Measurements from ENCODE around the gene PAK5.

PAK5 gene

GRCh38 chr20:9514461-9515213, 324.2 kb downstream of the PAK5 start, which contains the start of gene LAMP5:
LAMP5 (plus strand) TSS chr20:9514590; CDS start chr20:9514853, 263 bp downstream.
- no peaks in the 10 kb centered on the region for H3K4me1 ChIP-seq (ENCODE audit: control insufficient read depth in 1 of 2, insufficient read depth in 1 of 2, low read depth in 1 of 2, low read length in 1 of 2)
- H3K27ac ChIP-seq, result no peak within 1 kb of the TSS
- no peaks in the 10 kb centered on the region for H3K36me3 ChIP-seq
- H3K9me3 ChIP-seq, result no peaks in the 10 kb centered on the region
- peaks cover 100% of the 10 kb centered on the region for H3K27me3 ChIP-seq
- no peak for TF ChIP-seq CTCF (IDR thresholded peaks at IDR 0.05)
- no peak within 1 kb of the TSS for H3K4me3 ChIP-seq (ENCODE audit: low read depth in 1 of 2, low read length in 1 of 2)

- peaks cover 100% of the 10 kb centered on the region for H3K27me3 ChIP-seq
- H3K4me3 ChIP-seq (ENCODE audit: low read depth in 1 of 2, low read length in 1 of 2), result no peak overlapping the region
- no peaks in the 10 kb centered on the region for H3K36me3 ChIP-seq
- H3K9me3 ChIP-seq, result no peaks in the 10 kb centered on the region
- no peak overlapping the region for H3K27ac ChIP-seq
- H3K4me1 ChIP-seq (ENCODE audit: control insufficient read depth in 1 of 2, insufficient read depth in 1 of 2, low read depth in 1 of 2, low read length in 1 of 2), result no peaks in the 10 kb centered on the region
- TF ChIP-seq CTCF (IDR thresholded peaks at IDR 0.05), result no peak
Observed at GRCh38 chr20:9514072-9514460, 324.8 kb downstream of the PAK5 start.

- H3K36me3 ChIP-seq, result no peaks in the 10 kb centered on the region
- peaks cover 100% of the 10 kb centered on the region for H3K27me3 ChIP-seq
- no peak for TF ChIP-seq CTCF (IDR thresholded peaks at IDR 0.05)
- H3K4me1 ChIP-seq (ENCODE audit: control insufficient read depth in 1 of 2, insufficient read depth in 1 of 2, low read depth in 1 of 2, low read length in 1 of 2), result no peaks in the 10 kb centered on the region
- H3K27ac ChIP-seq, result no peak overlapping the region
- no peak overlapping the region for H3K4me3 ChIP-seq (ENCODE audit: low read depth in 1 of 2, low read length in 1 of 2)
- H3K9me3 ChIP-seq, result no peaks in the 10 kb centered on the region
Observed at GRCh38 chr20:9510911-9511310, 328.0 kb downstream of the PAK5 start.

- Histone ChIP-seq H3K27ac (no peak overlapping the region), H3K36me3 (no peaks in the 10 kb centered on the region), H3K9me3 (no peaks in the 10 kb centered on the region), H3K27me3 (peaks cover 100% of the 10 kb centered on the region), H3K4me1 (ENCODE audit: control insufficient read depth in 1 of 2, insufficient read depth in 1 of 2, low read depth in 1 of 2, low read length in 1 of 2) (no peaks in the 10 kb centered on the region), H3K4me3 (ENCODE audit: low read depth in 1 of 2, low read length in 1 of 2) (no peak overlapping the region)
- TF ChIP-seq CTCF (IDR thresholded peaks at IDR 0.05), result no peak
Observed at GRCh38 chr20:9509246-9509645, 329.6 kb downstream of the PAK5 start.

GRCh38 chr20:9508696-9509178, 330.1 kb downstream of the PAK5 start:
- H3K27ac ChIP-seq, result no peak overlapping the region
- no peaks in the 10 kb centered on the region for H3K36me3 ChIP-seq
- H3K4me3 ChIP-seq (ENCODE audit: low read depth in 1 of 2, low read length in 1 of 2), result no peak overlapping the region
- no peak for TF ChIP-seq CTCF (IDR thresholded peaks at IDR 0.05)
- H3K9me3 ChIP-seq, result no peaks in the 10 kb centered on the region
- H3K27me3 ChIP-seq, result peaks cover 100% of the 10 kb centered on the region
- no peaks in the 10 kb centered on the region for H3K4me1 ChIP-seq (ENCODE audit: control insufficient read depth in 1 of 2, insufficient read depth in 1 of 2, low read depth in 1 of 2, low read length in 1 of 2)
